GM12878 (cell line): Measurements from ENCODE around the gene MALSU1. TPM values are rescaled to one million over a fixed set of nuclear protein-coding genes. Genes with fewer than 3 reads are reported as not detected.

Source experiments
- ATAC-seq: fragments of 200-7000 bp; cut with Tn5 transposase; 3 replicates; pipeline ENCODE4 v1.9.1; 2020; ENCODE audit warnings: mild to moderate bottlenecking, moderate library complexity
- BruUV-seq: library from RNA; stranded (reverse); fragments of 400-500 nt; replicated peaks from 2 replicates; lab custom pipeline; 2021; lab: Mats Ljungman, UMichigan
- CTCF ChIA-PET: fragments of 300-600 bp; sonication (Branson Sonifier 250); formaldehyde crosslinking; extraction: SDS; loops from one replicate; lab custom pipeline; 2021; ENCODE audit warnings: inconsistent platforms; lab: Yijun Ruan, JAX
- POLR2A ChIA-PET: fragments of 350-600 bp; formaldehyde crosslinking; extraction: SDS; loops from one replicate; lab custom pipeline; 2021; ENCODE audit warnings: inconsistent platforms; lab: Charles Lee
- RAD21 ChIA-PET: fragments of 300-600 bp; sonication (Branson Sonifier 250); formaldehyde crosslinking; loops from one replicate; lab custom pipeline; 2023; ENCODE audit warnings: antibody characterized with exemption; ENCODE audit not compliant: unreplicated experiment; lab: Charles Lee
- SMC1A ChIA-PET: fragments of 300-600 bp; sonication (Branson Sonifier 250); formaldehyde crosslinking; loops from one replicate; lab custom pipeline; 2023; ENCODE audit not compliant: unreplicated experiment, uncharacterized antibody; lab: Charles Lee
- DNase-seq: peaks from one replicate; pipeline ENCODE4 v3.0.0-alpha.2; 2011; ENCODE audit warnings: low read depth, low spot score
- FAIRE-seq: peaks from 3 replicates; lab custom pipeline; 2011; peaks lifted over from hg19 to GRCh38; lab: Jason Lieb, UNC
- H2AFZ ChIP-seq: 2 replicates; pipeline ENCODE4 v1.6.0; 2011; ENCODE audit warnings: low read depth, low read length, control low read depth; ENCODE audit not compliant: control insufficient read depth
- H3K27ac ChIP-seq: 2 replicates; pipeline ENCODE4 v1.5.1; 2011; ENCODE audit warnings: control low read depth; ENCODE audit not compliant: control insufficient read depth, insufficient read depth
- H3K27me3 ChIP-seq, 2 experiments: replicated peaks in 1 of 2; 2 replicates each; pipeline versions ENCODE4 v1.6.0 to v1.6.1; 2011; ENCODE audit warnings: low read length in 1 of 2; ENCODE audit not compliant: control insufficient read depth in 2 of 2, insufficient read depth in 2 of 2
- H3K36me3 ChIP-seq, 2 experiments: 2 replicates each; pipeline ENCODE4 v1.5.1; 2011; ENCODE audit warnings: low read length in 1 of 2; ENCODE audit not compliant: control insufficient read depth in 2 of 2, insufficient read depth in 2 of 2
- H3K4me1 ChIP-seq: 2 replicates; pipeline ENCODE4 v1.6.1; 2011; ENCODE audit warnings: mild to moderate bottlenecking, low read length, moderate library complexity, mixed read lengths; ENCODE audit not compliant: control insufficient read depth, insufficient read depth
- H3K4me2 ChIP-seq: 2 replicates; pipeline ENCODE4 v1.6.0; 2011; ENCODE audit warnings: control low read depth; ENCODE audit not compliant: control insufficient read depth, insufficient read depth
- H3K4me3 ChIP-seq: fragments of 200-600 bp; sonication (generic); 2 replicates; pipeline ENCODE4 v1.5.1; 2016
- H3K79me2 ChIP-seq: 2 replicates; pipeline ENCODE4 v1.6.0; 2011; ENCODE audit warnings: low read length; ENCODE audit not compliant: control insufficient read depth, insufficient read depth
- H3K9ac ChIP-seq: 2 replicates; pipeline ENCODE4 v1.8.0; 2011; ENCODE audit warnings: low read length, control low read depth, mixed read lengths; ENCODE audit not compliant: control insufficient read depth, insufficient read depth
- H3K9me3 ChIP-seq: replicated peaks from 3 replicates; pipeline ENCODE4 v1.5.1; 2011; ENCODE audit warnings: mild to moderate bottlenecking, low read length; ENCODE audit not compliant: control insufficient read depth, insufficient read depth
- H4K20me1 ChIP-seq: 2 replicates; pipeline ENCODE4 v1.6.0; 2011; ENCODE audit not compliant: control insufficient read depth, insufficient read depth
- MAX ChIP-seq: IDR thresholded peaks from 2 replicates; pipeline ENCODE4 v1.6.1; 2012; ENCODE audit warnings: low read depth, low read length, improper control_type of control experiment
- NFYB ChIP-seq: IDR thresholded peaks from 2 replicates; pipeline ENCODE4 v1.6.1; 2011; ENCODE audit warnings: low read depth, mild to moderate bottlenecking, low read length, improper control_type of control experiment, moderate library complexity; ENCODE audit not compliant: insufficient read depth
- PKNOX1 ChIP-seq: fragments of 450-650 bp; IDR thresholded peaks from 2 replicates; pipeline ENCODE4 v1.6.1; 2016; ENCODE audit warnings: mild to moderate bottlenecking
- WGBS: methylation state at CpG from one replicate; pipeline ENCODE4 v1.1.6; 2016; ENCODE audit warnings: low lambda C conversion rate; ENCODE audit not compliant: insufficient replicate concordance, insufficient coverage; ENCODE audit errors: missing lambda C conversion rate; 5-methylcytosine and 5-hydroxymethylcytosine counted together
- in situ Hi-C: fragments of 300-500 bp; cut with MboI; formaldehyde crosslinking; loops from 9 replicates; pipeline ENCODE4 v1.14.3; 2018; ENCODE audit warnings: mixed read lengths
- intact Hi-C: fragments of 100-400 bp; cut with micrococcal nuclease; formaldehyde crosslinking; loops from one replicate; pipeline ENCODE4 v1.14.2; 2022; ENCODE audit not compliant: unreplicated experiment
- polyA plus RNA-seq, 11 experiments: library from polyadenylated mRNA; depleted of rRNA in 4 of 11; unstranded in 6 of 11; stranded (reverse) in 5 of 11; fragments of >200 nt; fragmentation: Nextera tagmentation in 4 of 11; fragmentation: Illumina TruSeq in 1 of 11; extraction: Ambion mirVana in 4 of 11; extraction: Trizol in 1 of 11; gene quantifications; 1 replicate in 1 of 11; 2 replicates in 10 of 11; pipeline versions ENCODE4 v1.2.1 to v1.2.3, GENCODE V29; 2011 to 2016; ENCODE audit warnings: inconsistent platforms in 2 of 11, missing spikeins in 2 of 11, low read depth in 1 of 11
- total RNA-seq, 4 experiments: library from RNA; depleted of rRNA in 3 of 4; stranded (reverse); fragments of >200 nt in 3 of 4; fragmentation: Illumina TruSeq in 1 of 4; extraction: Trizol in 1 of 4; gene quantifications; 2 replicates each; pipeline versions ENCODE4 v1.2.1 to v1.2.3, GENCODE V29; 2013 to 2021

Gene MALSU1
- total and polyA plus RNA-seq, 10 of the 15 experiments (the other 5 are each of a cell fraction or from before 2014, with no cell fraction given) = 8.5 to 159 (median 73.7) TPM

DNA sequence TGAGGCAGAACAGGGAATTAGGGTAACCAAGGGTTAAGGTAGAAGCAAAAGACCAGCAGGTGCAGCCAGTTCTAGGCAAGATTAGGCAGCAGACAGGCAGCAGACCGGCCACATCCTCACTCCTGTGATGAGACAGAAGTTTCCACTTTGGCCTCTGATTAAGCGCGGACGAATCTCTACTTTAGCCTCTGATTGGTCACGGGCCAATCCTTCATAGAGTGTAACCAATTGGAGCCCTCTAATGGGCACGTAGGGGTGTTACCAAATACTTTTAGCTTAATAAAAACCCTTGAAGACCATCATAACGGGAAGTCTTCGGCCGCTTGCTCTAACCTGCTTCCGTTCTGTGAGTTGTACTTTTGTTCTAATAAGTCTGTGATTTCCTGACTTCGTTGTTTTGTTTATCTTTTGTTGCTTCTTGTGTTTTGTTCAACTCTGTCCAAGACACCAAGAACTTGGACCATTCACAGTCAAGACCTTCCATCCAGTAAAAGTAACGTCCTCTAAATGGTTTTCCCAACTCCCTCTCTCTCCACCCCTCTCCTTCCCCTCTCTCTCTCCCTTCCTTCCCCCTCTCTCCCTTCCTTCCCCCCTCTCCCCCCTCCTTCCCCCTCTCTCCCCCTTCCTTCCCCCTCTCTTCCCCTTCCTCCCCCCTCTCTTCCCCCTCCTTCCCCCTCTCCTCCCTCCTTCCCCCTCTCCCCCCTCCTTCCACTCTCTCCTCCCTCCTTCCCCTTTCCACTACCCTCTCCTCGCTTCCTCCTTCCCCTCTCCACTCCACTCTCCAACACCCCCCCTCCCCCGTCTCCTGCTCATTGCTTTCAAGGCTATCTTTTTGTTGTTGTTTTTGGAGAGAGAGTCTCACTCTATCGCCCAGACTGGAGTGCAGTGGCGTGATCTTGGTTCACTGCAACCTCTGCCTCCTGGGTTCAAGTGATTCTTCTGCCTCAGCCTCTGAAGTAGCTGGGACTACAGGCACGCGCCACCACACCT lies 13.2 kb upstream of the MALSU1 start:
- no peaks in the 10 kb centered on the region for H3K27me3 ChIP-seq
- no peak overlapping the region for H3K4me2 ChIP-seq
- 75% methylated on average over 16 of the region's 18 CpGs for WGBS
- SMC1A ChIA-PET = interaction anchor here (1.0 kb wide), 1 partner anchor 11 kb away, joined by 3 read pairs; no protein-coding TSS in a partner anchor
- in situ Hi-C loops = no loop called here
- RAD21 ChIA-PET = no interaction called here
- no TSS peak for BruUV-seq
- no peaks in the 10 kb centered on the region for H4K20me1 ChIP-seq
- no peaks in the 10 kb centered on the region for H3K4me1 ChIP-seq
- no peak overlapping the region for H3K4me3 ChIP-seq
- TF ChIP-seq MAX (no peak), NFYB (peak; percentile 53; the same call in 1 of the 2 replicates), PKNOX1 (peak; percentile 64)
- H3K79me2 ChIP-seq = no peaks in the 10 kb centered on the region
- no peak overlapping the region for H3K9ac ChIP-seq
- H3K9me3 ChIP-seq = no peaks in the 10 kb centered on the region
- no peak overlapping the region for H3K27ac ChIP-seq
- no peak for DNase-seq
- intact Hi-C loops = no loop called here
- no peak; the same call in 2 of the 3 replicates for ATAC-seq
- no peak overlapping the region for H2AFZ ChIP-seq
- POLR2A ChIA-PET = no interaction called here
- CTCF ChIA-PET = interaction anchor here (1.4 kb wide), 1 partner anchor 9 kb away, joined by 3 read pairs; no protein-coding TSS in a partner anchor
- no peak for FAIRE-seq
- no peaks in the 10 kb centered on the region for H3K36me3 ChIP-seq
